Measurements from ENCODE around the gene SART1.

SART1 gene

DNA sequence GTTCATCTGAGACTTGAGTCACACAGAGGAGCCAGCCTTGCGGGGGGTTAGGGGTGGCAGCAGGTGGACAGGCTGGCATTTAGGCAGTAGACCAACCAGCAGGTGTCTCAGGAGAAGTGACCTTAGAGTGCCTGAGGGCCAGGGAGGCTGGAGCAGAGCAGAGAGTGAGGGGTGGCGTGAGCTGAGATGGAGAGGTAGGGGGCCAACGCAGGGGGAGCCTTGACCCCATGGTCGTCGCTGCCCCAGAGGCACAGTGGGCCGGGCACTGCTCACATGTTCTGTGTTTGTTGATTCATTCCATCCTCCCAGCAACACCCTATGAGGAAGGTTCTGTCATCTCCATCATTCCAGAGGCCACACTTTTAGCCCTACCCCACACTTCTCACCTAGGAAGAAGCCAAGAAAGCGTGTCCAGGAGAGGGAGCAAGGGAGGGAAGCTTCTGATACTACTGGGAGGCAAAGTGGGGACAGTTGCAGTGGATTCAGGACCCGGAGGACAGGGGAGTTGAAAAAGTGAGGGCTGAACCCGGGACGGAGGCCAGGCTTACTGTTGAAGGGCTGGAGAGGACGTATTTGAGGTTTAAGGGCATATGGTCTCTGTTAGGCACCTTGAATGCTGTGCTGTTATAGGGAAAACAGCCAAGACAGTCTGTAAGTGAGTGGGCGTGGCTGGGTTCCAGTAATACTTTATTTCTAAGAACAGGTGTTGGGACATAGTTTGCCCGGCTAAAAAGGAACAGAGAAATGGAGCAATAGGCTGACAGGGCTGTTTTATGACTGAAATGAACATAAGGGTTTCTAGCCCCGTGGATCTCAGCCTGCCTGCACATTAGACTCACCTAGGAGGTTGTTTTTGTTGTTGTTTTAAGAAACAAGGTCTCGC is 7.3 kb downstream of the SART1 start:
- no peak for FAIRE-seq

DNA sequence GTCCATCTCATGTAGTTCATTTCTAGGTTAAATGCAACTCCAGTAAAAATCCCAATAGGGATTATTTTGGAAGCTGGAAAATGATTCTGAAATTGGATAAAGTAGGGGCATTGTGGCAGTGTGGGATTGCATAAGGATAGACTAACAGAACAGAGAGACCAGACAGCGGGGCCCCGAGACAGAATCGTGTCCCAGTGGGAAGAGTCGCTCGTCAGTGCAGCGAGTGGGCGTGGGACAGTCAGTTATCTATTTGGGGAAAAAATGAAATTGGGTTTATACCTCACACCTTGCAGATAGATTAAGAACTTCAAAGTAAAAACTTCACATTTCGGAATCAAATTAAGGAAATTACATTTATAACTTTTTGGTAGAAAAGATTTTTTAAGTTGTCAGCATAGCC is 10.6 kb downstream of the SART1 start:
- FAIRE-seq: no peak

DNA sequence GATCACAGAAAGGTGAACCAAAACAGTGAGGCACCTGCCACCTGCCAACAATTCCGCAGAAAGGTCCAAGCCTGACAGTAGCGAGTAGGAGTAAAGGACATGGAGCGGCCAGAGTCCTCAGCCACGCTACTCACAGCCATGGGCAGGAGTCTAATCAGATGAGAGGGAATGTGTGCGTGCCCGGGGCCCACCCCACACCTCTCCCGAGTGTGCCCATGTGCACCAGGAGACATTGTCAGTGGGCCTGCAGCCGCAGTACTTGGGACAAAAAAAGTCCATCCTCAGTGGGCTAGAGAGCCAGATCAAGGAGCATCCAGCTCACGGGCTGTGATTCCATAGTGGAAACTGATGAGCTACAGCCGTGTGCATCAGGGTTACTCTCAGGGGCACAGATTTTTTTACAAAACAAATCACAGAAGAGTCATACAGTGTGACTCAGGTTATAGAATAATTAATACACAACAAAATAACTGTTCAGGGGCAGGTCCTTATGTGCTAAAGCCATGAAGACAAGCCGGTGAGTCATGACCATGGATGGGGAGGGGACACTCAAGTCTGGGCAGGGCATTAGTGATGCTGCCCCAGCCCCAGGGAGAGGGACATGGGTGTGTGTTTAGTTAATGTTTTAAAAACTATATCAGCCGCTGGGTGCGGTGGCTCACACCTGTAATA is 12.0 kb downstream of the SART1 start:
- no peak for FAIRE-seq

DNA sequence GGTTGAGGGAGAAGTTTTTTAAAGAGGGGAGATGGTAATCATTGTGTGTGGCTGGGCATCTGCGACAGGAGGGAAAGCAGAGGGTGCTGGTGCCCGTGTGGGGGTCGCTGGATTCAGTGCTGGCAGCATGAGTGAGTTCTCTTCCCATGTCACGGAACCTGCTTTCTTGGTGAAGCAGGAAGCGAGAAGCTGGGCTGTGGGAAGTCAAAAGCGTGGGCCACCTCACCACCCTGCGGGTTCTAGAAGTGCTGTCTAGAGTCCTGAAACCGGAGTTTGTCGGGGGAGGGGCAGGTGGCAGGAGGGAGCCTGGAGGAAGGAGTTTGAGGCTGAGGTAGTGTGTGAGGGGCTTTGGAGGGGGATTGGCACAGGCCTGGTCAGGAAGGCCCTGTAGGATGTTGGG is 14.2 kb downstream of the SART1 start:
- no peak for FAIRE-seq

DNA sequence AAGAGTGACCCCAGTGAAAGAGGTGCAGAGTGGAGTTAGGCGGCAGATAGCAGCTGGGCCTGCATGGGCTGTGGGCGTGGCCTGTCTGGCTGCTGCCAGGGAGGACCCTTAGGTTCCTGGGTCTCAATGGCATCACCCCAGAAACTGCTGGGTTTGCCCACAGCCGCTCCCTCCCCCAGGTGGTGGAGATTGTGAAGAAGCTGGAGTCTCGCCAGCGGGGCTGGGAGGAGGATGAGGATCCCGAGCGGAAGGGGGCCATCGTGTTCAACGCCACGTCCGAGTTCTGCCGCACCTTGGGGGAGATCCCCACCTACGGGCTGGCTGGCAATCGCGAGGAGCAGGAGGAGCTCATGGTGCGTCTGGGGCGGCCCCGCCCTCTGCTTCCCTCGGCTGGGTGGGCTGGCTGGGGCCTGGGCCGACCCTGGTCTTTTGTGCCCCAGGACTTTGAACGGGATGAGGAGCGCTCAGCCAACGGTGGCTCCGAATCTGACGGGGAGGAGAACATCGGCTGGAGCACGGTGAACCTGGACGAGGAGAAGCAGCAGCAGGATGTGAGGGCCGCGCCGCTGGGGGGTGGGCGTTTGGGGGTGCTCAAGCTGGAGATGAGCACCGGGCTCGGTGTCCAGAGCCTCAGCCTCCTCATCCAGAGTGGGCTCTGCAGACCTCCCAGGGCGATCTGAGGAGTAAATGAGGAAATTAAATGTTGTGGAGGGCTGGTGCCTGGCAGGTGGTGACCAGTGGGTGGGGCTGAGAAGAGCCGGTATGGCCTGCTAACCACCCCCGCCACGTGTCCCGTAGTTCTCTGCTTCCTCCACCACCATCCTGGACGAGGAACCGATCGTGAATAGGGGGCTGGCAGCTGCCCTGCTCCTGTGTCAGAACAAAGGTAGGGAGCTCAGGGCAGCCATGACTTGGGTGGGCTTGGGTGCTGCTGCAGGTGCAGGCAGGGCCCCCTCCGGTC is 15.0 kb downstream of the SART1 start:
- no peak for FAIRE-seq

DNA sequence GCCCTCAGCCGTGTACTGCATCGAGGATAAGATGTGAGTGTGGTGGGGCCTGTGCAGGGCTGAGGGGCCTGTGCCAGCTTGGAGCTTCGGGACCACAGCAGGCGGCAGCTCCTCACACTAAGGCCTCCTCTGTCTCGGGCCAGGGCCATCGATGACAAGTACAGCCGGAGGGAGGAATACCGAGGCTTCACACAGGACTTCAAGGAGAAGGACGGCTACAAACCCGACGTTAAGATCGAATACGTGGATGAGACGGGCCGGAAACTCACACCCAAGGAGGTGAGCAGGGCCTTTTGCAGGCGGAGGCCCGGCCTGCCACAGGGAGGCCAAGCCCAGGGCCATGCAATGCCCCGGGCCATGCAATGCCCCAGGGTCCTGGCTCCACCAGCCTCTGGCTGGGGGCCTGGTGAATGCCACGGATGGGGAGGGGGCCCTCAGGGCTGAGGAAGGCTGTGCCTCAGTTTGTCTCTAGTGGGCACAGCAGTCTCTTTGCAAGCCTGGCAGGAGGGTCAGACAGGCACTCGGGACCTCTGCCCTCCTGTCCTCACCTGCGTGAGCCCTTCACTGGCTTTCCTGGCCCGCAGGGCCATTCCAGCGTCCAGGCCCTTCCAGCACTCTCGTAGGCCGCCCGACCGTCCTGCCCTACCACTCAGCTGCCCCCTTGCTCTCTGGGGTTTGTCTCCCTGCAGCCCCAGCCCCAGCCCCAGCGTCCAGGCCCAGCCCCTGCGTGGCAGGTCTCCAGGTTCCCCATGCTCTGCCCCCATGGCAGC is 16.3 kb downstream of the SART1 start:
- no peak for FAIRE-seq

DNA sequence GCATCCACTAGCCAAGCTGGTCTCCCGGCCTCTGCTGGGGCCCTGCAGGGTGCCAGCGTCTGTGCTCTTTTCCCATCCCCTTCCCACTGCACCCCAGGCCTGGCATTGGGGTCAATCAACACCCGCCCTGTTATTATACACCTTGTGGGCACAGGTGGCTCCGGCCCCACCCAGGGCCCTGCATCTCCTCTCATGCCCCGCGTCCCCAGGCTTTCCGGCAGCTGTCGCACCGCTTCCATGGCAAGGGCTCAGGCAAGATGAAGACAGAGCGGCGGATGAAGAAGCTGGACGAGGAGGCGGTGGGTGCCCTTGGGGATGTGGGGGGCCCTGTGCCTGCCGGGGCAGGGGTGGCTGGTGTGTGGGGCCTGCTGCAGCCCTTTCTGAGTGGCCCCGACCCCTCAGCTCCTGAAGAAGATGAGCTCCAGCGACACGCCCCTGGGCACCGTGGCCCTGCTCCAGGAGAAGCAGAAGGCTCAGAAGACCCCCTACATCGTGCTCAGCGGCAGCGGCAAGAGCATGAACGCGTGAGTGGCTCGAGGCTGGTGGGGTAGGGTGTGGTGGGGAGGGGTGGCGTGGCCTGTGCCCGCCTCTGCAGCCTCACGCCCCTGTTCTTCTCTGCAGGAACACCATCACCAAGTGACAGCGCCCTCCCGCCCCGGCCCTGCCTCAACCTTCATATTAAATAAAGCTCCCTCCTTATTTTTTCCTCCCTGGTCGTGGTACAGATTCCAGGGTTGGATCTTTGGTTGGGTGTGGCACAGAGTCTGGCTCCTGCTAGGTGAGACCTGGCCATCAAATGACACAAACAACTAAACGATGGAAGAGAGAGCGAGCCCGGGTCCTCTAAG is 17.1 kb downstream of the SART1 start:
- FAIRE-seq: no peak

DNA sequence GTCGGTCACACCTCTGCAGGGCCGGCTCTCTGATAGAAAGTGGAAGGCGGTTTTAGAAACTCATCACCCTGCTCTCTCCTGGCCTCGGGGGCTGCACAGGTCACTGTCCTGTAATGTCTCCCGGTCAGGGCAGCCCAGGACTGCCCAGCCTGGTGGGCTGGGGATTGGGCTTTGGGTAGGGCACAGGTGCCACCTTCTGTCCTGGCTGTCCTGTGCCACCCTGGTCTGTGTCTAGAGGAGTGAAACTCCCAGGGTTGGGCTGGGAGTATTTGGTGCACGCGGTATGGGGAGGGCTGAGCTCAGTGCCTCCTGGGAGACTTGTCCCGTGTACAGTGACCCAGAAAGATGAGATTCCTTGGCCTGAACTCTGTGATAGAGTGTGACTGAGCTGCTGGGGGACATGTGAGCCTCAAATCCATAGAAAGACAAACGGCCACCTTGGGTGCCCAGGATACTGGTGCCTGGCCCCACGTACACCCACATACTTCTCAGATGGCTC is 17.8 kb downstream of the SART1 start:
- no peak for FAIRE-seq

DNA sequence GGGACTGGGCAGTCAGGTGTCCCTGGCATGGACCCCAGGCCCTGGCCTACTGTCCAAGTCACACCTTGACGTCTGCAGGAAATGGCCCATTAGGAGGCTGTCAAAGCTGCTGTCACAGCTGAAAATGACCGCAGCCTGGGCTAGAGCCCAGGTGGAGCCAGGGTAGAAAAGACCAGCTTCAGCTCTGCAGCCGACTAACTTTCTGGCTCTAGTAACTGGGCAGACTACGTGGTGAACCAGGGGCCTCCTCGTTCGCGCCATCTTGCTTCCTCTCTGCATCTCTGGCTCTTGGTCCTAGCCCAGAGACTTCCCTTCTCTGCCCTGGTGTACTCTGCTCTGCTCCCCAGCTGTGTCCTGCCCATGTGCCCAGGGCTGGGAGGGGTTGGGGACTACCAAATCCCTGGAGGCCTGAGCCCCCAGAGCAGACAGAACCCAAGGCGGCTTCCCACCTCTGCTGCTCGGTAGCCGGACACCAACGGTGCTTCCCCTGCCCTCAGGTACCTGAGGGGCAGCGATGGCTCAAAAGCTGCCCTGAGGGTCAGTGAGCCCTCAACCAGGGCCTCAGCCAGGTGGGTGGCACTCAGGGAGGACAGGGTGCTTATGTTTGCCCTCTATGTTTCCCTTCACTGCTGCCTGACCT is 19.7 kb downstream of the SART1 start:
- no peak for FAIRE-seq

DNA sequence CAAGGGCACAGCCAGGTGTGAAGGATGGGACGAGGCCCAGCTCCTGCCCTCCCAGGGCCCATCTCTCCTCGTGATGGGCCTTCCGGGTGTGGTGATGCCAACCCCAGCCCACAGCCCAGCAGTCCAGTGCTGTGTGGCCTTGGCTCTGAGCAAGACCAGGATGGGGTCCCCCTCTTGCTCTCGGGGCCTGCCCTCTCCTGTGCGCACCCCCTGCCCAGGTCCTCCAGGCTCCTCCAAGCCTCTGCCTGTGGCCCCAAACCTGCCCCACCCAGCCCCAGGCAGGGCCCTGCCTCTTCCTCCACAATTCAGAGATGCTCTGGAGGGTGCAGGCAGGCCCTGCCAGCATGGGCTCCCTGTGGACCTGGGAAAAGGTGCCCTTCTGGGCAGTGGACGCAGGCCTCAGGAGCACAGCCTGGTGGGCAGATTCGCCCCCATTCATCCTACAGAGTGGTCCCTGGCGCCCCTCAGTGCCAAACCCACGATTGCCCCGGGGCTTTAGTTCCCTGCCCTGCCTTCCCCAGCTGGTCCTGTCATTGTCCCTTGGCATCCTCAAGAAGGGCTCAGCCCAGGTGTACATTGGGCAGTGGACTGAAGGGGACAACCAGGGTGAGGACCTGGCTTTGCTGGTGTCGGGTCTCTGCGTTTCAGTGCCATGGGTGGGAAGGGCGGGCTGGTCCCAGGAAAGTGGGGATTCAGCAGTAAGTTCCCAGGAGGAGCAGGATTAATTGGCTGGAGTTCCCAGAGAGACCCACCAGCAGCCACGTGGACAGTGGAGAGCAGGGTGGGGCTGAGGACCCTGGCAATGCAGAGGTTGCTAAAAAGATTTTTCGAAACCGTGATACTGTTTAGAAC is 20.7 kb downstream of the SART1 start:
- FAIRE-seq: no peak

DNA sequence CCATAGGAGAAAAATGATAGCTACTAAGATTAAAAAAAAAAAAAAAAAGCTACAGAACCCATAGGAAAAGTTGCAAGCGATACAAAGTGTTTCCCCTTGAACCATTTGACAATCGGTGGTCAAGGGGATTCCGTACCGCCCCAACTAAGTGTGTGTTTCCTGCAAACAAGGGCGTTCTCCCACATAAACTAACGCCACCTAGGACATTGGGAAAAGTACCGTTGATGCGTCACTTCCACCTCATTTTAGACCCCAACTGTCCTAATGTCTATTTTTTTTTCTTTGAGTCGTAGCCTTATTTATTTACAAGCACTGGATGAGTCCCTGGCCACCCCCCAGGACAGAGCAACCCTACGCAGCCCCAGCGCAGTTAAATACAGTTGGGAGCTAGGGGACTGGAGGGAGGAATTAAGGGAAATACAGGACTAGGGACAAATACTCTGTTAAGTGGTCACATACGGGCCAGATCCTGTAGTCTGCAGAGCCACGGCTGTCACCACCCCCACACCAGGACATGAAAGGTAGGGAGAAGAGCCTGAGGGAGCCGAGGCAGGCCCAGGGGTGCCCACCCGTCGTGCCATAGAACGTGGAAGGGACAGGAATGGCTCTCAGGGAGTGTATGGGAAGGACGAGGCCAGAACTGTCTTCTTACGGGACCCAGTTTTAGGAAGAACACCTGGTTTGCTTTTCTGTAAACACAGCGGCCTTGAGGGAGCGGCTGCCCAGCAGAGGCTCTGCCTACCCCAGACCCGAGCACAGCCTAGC is 21.5 kb downstream of the SART1 start:
- FAIRE-seq: no peak

DNA sequence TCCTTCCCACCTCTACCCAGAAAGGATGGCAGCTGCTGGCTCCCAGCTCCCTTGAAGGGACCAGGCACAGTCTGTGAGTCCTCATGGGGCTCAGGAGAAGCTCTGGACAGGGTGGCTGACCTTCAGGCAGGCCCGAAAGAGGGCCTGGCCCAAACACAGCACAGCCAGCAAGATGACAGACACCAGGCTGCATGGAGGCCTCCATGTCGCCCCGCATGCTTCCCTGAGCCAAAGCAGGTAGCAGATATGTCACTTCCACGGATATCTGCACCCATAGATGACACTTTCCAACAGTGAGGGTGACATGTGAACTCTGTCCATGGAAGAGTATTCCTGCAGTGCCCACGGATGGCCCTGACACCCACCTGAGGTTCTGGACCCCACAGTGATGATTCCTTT is 22.1 kb downstream of the SART1 start:
- FAIRE-seq: no peak

DNA sequence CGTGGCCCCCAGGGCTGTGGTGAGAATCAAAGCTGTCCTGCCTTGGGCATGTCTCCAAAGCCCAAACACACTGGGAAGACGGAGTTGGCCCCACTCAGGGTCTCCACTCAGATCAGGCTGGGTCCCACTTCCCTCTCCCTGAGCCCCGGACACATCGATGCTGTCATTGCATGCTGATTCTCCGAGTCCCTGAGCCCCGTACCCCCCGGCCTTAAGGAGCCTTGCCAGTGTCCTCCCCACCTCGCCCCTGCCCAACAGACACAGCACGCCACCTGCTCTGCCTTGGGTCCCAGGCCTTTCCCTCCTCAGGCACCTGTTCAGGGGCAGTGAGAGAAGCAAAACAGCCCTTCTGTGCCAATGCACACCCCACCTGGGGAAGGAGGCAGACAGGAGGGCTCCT is 25.8 kb downstream of the SART1 start:
- no peak for FAIRE-seq

DNA sequence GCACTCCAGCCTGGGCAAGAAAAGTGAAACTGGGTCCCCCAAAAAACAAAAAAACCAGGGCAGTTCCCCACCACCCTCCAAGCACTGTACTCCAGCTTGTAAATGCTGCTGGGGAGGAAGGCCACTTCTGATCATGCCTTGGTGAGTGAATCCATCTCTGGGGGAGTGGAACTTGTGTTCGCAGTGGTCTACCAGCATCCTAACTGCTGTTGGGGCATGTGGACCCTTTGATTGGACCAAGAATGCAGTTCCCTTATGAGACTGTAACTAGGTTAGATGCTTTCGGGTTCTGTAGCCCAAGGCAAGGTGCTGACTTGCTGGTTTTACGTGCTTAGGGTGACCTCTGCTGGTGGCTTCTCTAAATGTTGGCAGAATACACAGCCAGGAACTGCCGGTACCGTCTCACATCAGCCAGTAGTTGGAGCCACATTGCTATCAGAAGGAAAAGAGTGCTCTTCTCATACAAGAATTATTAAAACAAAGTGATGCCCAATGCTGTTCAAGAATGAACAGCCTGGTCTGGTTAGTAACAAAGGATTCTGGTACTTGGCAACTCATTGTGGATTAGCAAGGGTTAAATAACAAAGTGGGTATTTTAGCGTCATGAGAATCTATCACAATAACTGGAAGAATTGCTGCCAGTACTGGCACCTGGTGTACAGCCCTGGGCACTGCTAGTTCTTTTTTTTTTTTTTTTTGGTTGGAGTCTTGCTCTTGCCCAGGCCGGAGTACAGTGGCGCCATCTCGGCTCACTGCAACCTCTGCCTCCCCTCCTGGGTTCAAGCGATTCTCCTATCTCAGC is 27.5 kb downstream of the SART1 start:
- FAIRE-seq: peak; percentile 88

DNA sequence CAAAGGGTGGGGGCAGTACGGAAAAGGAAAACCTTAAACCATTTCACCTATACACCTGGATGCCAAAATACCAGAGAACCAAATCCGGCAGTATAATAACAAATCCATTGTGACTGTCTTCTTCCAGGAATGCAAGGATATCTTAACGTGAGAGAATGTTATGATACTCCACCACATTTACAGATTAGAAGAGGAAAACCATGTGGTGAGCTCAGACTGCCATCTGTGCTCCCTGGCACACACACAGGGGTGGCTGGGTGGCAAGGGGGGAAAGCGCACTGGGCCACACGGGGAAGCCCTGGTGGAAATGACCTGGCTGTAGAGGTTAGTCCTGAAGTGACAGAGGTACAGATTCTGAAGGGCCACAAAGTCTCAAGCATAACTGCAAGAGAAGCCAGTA is 30.5 kb downstream of the SART1 start:
- FAIRE-seq: no peak

DNA sequence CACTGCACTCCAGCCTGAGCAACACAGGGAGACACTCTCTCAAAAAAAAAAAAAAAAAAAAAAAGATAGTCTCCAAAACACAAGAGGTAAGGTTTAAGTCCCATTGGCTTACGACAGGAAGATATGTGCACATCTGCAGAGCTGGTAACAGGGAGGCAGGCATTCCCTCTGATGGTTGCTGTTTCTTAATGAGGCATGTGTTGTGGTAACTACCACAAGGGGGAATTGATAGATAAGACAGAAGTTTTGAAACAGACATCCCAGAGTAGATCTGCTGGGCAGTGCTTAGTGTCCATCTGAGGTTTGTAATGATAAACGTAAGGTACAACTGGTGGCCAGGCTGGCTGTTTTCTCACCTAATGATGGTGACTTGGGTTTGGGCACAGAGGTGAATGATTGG is 35.8 kb downstream of the SART1 start:
- FAIRE-seq: no peak

DNA sequence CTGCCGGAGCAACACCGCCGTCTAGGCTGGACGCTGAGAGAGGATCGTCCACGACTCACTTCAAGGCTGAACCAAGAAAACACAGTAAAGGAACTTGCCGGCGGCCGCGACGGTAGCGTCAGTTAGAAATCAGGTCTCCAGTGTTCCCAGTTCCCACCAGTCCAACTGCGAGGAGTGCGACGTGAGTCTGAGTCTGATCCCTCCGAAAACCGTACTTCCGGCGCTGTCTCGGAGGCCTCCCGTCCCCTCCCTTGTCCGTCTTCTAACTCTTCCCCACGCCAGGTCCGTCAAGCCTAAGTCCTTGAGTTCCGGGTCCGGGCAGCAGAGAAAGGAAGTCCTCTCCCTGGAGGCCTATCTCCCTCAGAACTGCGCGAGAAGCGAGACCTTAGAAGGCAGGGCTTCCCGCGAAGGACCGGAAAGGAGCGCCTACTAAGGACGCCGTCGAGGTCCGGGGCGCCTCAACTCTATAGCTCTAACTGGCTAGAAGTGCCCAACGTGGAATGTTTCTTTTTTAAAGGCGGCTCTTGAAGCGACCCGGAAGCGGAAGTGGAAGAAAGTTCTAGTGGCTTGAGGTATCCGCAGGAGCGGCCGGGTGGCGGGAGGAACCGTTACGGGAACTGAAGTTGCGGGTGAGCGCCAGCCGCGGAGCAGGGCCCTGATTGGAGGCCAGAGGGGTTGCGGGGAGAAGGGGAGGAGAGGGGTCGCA is 40.6 kb downstream of the SART1 start, which contains the start of the genes BANF1 and EIF1AD:
TSS of gene BANF1 (plus strand) at position 562 of the 706 bp plus-strand sequence. CDS start 748 bp downstream, outside the sequence.
TSS of gene EIF1AD (minus strand) at position 216 of the 706 bp plus-strand sequence. CDS start 1,768 bp downstream, outside the sequence.
- no peak for FAIRE-seq

Measured in islet of Langerhans (tissue), 1 donor.